GM21528 (cell line): ENCODE measurements around the gene CPLX3.

ENCODE experiments used
- ATAC-seq: cut with Tn5 transposase; IDR thresholded peaks from one replicate; pipeline ENCODE4 v1.9.1; 2021; ENCODE audit warnings: mild to moderate bottlenecking, moderate library complexity; ENCODE audit not compliant: unreplicated experiment, low FRiP score

CPLX3 gene

GRCh38 chr15:74801311-74801997 lies 25.0 kb upstream of the CPLX3 start:
- ATAC-seq: no peak

DNA sequence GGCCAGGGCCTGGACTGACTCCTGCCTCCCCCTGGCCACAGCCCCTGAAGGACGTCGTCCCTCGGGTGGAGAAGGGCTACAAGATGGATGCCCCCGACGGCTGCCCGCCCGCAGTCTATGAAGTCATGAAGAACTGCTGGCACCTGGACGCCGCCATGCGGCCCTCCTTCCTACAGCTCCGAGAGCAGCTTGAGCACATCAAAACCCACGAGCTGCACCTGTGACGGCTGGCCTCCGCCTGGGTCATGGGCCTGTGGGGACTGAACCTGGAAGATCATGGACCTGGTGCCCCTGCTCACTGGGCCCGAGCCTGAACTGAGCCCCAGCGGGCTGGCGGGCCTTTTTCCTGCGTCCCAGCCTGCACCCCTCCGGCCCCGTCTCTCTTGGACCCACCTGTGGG lies 24.1 kb upstream of the CPLX3 start:
- ATAC-seq: no peak

- no peak for ATAC-seq
These were observed 23.5 kb upstream of the CPLX3 start for GRCh38 chr15:74802862-74803447.

DNA sequence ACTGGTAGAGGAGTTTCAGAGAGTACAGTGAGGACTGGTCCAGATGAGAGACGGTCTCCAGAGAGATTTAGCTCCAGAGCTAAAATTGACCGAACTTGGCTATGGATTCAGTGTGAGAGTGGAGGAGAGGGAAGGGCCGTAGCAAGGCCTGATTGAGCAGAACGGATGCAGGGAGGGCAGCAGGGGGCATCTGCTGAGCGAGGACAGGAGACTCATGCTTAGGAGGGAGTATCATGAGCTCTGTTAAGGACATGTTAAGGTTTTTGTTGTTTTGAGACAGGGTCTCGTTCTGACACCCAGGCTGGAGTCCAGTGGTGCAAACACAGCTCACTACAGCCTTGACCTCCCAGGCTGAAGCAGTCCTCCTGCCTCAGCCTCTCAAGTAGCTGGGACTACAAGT lies 21.5 kb upstream of the CPLX3 start:
- ATAC-seq: no peak

- ATAC-seq: no peak
These were observed 19.1 kb upstream of the CPLX3 start for GRCh38 chr15:74807282-74807681.

DNA sequence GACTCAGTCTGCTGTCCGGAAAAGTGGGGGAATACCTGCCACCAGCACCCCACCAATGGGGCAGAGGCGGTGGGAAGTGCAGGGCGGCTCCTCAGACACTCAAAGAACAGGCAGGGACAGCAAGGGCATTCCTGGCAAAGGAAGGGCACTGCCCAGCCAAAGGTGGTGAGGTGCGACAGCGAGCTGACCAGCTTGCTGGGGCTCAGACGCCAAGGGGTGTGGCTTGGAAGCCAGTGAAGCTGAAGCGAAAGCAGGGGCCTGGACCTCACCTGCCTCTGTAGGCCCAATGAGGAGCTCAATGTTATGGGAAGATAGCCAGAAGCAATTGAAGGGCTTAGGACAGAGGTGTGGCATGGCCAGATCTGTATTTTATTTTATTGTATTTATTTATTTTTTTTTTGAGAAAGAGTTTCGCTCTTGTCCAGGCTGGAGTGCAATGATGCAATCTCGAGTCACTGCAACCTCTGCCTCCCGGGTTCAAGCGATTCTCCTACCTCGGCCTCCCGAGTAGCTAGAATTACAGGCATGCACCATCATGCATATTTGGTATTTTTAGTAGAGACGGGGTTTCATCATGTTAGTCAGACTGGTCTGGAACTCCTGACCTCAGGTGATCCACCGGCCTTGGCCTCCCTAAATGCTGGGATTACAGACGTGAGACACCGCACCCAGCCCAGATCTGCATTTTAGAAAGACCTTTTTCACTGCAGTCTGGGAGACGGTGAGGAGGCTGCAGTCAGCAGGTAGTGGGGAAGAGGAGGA lies 18.2 kb upstream of the CPLX3 start:
- ATAC-seq: no peak

DNA sequence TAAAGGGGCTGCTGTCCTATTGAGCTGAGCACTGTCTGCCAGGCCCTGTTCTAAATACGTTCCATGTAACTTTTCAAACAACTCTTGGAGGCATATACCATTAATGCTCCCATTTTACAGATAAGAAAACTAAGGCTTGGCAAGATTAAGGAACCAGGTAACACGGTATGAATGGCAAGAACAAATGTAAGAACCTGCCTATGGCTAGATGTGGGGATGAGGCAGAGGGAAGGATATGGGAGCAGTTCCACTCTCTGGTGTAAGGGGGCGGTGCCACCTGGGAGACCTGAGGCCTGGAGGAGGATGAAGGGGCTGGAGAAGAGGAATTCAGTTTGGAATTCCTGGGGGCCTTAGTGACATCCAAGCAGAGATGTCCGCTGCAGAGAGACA lies 17.6 kb upstream of the CPLX3 start:
- no peak for ATAC-seq

GRCh38 chr15:74809242-74809641 lies 17.2 kb upstream of the CPLX3 start:
- no peak for ATAC-seq

GRCh38 chr15:74809956-74810355 lies 16.5 kb upstream of the CPLX3 start:
- no peak for ATAC-seq

DNA sequence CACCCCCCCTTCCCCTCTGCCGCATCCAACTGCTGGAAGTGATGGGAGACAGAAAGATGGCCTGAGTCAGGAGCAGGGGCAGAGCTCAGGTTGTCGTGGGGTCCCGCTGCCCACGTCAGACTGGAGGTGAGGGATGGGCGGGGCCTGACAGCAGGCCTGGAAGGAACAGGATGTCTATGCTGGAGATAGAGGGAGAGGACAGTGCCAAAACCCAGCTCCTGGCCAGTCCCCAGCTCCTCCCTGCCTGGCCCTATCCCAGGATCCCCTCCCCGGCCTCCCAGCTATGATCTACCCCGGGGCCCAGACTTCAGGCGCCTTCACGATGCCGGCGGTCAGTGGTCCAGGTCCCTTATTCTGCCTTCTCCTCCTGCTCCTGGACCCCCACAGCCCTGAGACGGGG lies 13.9 kb upstream of the CPLX3 start, which contains the start of gene LMAN1L:
LMAN1L (plus strand) TSS at position 303 of the 400 bp plus-strand sequence; CDS start at position 323, 20 bp downstream.
- no peak for ATAC-seq

- no peak for ATAC-seq
These were observed 11.1 kb upstream of the CPLX3 start for GRCh38 chr15:74815121-74815934.

DNA sequence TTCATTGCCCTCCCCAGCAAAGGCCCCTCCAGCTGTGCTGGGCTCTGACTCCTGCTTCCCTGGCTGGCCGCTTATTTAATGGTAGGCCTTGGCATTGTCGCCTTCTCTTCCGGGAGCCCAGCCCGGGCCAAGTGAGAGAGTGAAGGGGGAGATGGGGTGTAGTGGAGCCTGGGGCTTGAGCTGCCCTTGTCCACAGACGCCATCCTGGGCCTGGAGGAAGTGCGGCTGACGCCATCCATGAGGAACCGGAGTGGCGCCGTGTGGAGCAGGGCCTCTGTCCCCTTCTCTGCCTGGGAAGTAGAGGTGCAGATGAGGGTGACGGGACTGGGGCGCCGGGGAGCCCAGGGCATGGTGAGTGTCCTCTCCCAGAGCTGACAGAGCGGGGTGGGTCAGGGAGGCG lies 10.5 kb upstream of the CPLX3 start:
- ATAC-seq: no peak

GRCh38 chr15:74816624-74817369 lies 9.6 kb upstream of the CPLX3 start:
- ATAC-seq: no peak

DNA sequence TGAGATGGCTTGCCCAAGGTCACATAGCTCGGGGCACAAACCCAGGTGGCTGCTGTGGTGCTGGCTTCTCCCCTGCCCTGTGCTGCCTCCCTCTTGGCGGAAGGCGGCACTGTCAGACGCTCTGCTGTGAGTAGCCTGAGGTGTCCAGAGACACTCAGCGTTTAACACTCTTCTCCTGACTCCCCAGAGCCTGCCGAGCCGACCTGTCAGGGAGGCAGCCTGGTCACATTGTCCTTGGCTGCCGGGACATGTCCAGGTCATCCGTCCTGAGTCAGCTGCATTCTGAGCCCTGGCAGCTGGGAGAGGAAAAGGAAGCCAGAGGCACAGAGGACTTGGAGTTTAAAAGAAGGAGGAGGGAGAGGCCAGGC lies 9.1 kb upstream of the CPLX3 start:
- no peak for ATAC-seq

DNA sequence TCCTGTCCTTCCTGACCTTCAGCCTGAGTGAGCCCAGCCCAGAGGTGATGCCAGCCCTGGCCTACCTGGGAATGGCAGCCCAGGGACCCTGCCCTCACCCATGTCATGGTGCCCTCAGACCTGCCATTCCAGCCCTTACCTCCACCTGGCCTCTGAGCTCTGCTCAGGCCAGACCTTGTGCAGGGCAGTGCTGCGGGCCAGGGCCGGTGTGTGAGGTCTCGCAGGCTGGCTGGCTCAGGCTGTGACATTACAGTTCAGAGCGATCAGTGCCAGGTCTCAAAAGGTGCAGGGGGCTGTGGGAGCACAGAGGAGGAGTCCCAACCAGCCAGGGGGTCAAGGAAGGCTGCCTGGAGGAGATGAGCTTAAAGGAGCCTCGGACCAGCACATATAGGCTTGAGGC lies 6.4 kb upstream of the CPLX3 start:
- ATAC-seq: no peak

- peak; percentile 60 for ATAC-seq
These were observed 5.2 kb upstream of the CPLX3 start for GRCh38 chr15:74821091-74821789.

- ATAC-seq: no peak
These were observed 4.7 kb upstream of the CPLX3 start for GRCh38 chr15:74821790-74822158.

- ATAC-seq: no peak
These were observed 4.2 kb upstream of the CPLX3 start for GRCh38 chr15:74822233-74822632.

GRCh38 chr15:74823324-74823723 lies 3.1 kb upstream of the CPLX3 start:
- ATAC-seq: no peak

GRCh38 chr15:74824976-74825375 lies 1.5 kb upstream of the CPLX3 start:
- ATAC-seq: no peak
